OCI-LY7 (cell line): Measurements from ENCODE around the gene DNAJB11. TPM values are rescaled to one million over a fixed set of nuclear protein-coding genes. Genes with fewer than 3 reads are reported as not detected.
A peak's percentile ranks its signal among the peaks of the same experiment; 100 is the strongest.

Experiments
- BruUV-seq: library from RNA; stranded (reverse); fragments of 400-500 nt; replicated peaks from 2 replicates; lab custom pipeline; 2021; lab: Mats Ljungman, UMichigan
- CTCF ChIA-PET: fragments of 300-600 bp; sonication (Branson Sonifier 250); formaldehyde crosslinking; loops from one replicate; lab custom pipeline; 2022; ENCODE audit warnings: antibody characterized with exemption; ENCODE audit not compliant: unreplicated experiment; lab: Charles Lee
- POLR2A ChIA-PET: fragments of 300-600 bp; sonication (Branson Sonifier 250); formaldehyde crosslinking; loops from one replicate; lab custom pipeline; 2022; ENCODE audit warnings: antibody characterized with exemption; lab: Charles Lee
- DNase-seq: peaks from one replicate; pipeline ENCODE4 v3.0.0-alpha.2; 2015; ENCODE audit warnings: low spot score
- H2AFZ ChIP-seq: fragments of 200-600 bp; sonication (generic), shearing (Covaris generic); 2 replicates; pipeline ENCODE4 v1.6.1; 2014; ENCODE audit warnings: mild to moderate bottlenecking, antibody characterized with exemption, low read length, moderate library complexity
- H3K27ac ChIP-seq: fragments of 200-600 bp; sonication (generic); 2 replicates; pipeline ENCODE4 v1.5.1; 2014; ENCODE audit warnings: mixed run types, low read depth, mild to moderate bottlenecking, moderate library complexity, low read length, inconsistent platforms; ENCODE audit not compliant: poor library complexity, severe bottlenecking
- H3K36me3 ChIP-seq: fragments of 200-600 bp; sonication (generic); 2 replicates; pipeline ENCODE4 v1.6.1; 2014; ENCODE audit warnings: mild to moderate bottlenecking, antibody characterized with exemption, low read length, moderate library complexity, mixed read lengths; ENCODE audit not compliant: insufficient read depth
- H3K4me1 ChIP-seq: fragments of 200-600 bp; sonication (generic); 2 replicates; pipeline ENCODE4 v1.5.1; 2014; ENCODE audit warnings: mild to moderate bottlenecking, low read length; ENCODE audit not compliant: insufficient read depth, poor library complexity, severe bottlenecking
- H3K4me2 ChIP-seq: fragments of 200-600 bp; sonication (generic); 2 replicates; pipeline ENCODE4 v1.6.1; 2014; ENCODE audit warnings: mild to moderate bottlenecking, low read length
- H3K4me3 ChIP-seq: fragments of 200-600 bp; sonication (generic); 2 replicates; pipeline ENCODE4 v1.5.1; 2014; ENCODE audit warnings: mild to moderate bottlenecking, low read depth, low read length; ENCODE audit not compliant: poor library complexity, severe bottlenecking
- H3K79me2 ChIP-seq: fragments of 200-600 bp; sonication (generic); 2 replicates; pipeline ENCODE4 v1.6.1; 2016; ENCODE audit warnings: low read depth, mild to moderate bottlenecking, low read length, moderate library complexity, mixed read lengths; ENCODE audit not compliant: insufficient read depth
- H3K9me2 ChIP-seq: fragments of 200-600 bp; sonication (generic); 2 replicates; pipeline ENCODE4 v1.6.1; 2016; ENCODE audit warnings: mild to moderate bottlenecking, low read length, mixed read lengths; ENCODE audit not compliant: insufficient read depth
- H3K9me3 ChIP-seq: fragments of 200-600 bp; sonication (generic); 2 replicates; pipeline ENCODE4 v1.6.1; 2014; ENCODE audit warnings: mild to moderate bottlenecking, mixed run types, low read length, mixed read lengths
- H4K20me1 ChIP-seq: fragments of 200-600 bp; sonication (generic); 2 replicates; pipeline ENCODE4 v1.6.1; 2014; ENCODE audit warnings: mild to moderate bottlenecking, antibody characterized with exemption, low read length, moderate library complexity, mixed read lengths; ENCODE audit not compliant: insufficient read depth
- EZH2phosphoT487 ChIP-seq: fragments of 200-600 bp; sonication (generic); IDR thresholded peaks from 2 replicates; pipeline ENCODE4 v1.6.1; 2018; ENCODE audit warnings: low read depth, borderline replicate concordance, mild to moderate bottlenecking, mixed run types, antibody characterized with exemption, low read length, moderate library complexity, mixed read lengths
- intact Hi-C: fragments of 100-400 bp; cut with micrococcal nuclease; formaldehyde crosslinking; loops from one replicate; pipeline ENCODE4 v1.10.0; 2022; ENCODE audit not compliant: unreplicated experiment
- total RNA-seq, 2 experiments: library from RNA; depleted of rRNA in 1 of 2; stranded (reverse); fragments of >200 nt in 1 of 2; shearing (Covaris generic) in 1 of 2; gene quantifications; 2 replicates each; pipeline ENCODE4 v1.2.3, GENCODE V29; 2014 to 2022
- TF ChIP-seq, protein P1 (sequence below): fragments of 200-600 bp; sonication (generic); conservative IDR thresholded peaks from 2 replicates; pipeline ENCODE4 v1.5.1; 2014; ENCODE audit warnings: mild to moderate bottlenecking, antibody characterized with exemption, low read length, moderate library complexity, mixed read lengths

The DNAJB11 gene
- total RNA-seq, 2 experiments from 2014 or later: 61.1 to 73.0 TPM

DNA sequence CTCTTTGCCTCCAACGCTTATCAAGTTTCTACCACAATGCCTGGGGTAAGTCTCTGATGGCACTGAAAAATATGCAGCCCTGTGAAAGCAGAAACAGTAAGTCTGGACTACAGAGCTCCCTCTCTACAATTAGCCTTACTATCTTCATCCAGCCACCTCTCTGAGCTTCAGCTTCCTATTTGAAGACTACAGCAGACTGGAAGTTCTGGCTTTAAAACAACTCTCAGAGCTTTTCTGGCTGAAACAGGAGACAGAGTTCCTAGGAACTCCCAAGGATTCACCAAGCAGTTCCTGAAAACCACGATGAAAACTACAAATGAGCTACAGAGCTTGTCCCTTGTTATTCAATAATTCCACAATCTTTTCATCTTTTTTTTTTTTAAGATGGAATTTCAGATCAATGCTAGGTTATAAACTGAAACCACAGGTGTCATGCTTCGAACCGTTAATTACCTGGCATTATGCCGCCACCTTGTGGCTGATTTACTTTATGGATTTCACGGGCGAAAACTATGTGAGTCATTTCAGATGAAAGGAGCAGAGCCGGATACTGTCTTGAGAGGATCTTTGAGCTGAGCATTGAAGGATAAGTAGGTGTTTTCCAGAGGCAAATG lies 30.2 kb upstream of the DNAJB11 start:
- intact Hi-C loops: loop anchor here (1.0 to 2.0 kb wide), 3 partner anchors 78 to 558 kb away; no protein-coding TSS in a partner anchor
- POLR2A ChIA-PET: interaction anchor here (0.5 to 1.7 kb wide), 11 partner anchors 11 to 597 kb away, joined by 3 to 9 read pairs (median 4); no protein-coding TSS in a partner anchor
- no peaks in the 10 kb centered on the region for H3K79me2 ChIP-seq
- TF ChIP-seq EZH2phosphoT487: no peak
- TF ChIP-seq, protein P1, sequence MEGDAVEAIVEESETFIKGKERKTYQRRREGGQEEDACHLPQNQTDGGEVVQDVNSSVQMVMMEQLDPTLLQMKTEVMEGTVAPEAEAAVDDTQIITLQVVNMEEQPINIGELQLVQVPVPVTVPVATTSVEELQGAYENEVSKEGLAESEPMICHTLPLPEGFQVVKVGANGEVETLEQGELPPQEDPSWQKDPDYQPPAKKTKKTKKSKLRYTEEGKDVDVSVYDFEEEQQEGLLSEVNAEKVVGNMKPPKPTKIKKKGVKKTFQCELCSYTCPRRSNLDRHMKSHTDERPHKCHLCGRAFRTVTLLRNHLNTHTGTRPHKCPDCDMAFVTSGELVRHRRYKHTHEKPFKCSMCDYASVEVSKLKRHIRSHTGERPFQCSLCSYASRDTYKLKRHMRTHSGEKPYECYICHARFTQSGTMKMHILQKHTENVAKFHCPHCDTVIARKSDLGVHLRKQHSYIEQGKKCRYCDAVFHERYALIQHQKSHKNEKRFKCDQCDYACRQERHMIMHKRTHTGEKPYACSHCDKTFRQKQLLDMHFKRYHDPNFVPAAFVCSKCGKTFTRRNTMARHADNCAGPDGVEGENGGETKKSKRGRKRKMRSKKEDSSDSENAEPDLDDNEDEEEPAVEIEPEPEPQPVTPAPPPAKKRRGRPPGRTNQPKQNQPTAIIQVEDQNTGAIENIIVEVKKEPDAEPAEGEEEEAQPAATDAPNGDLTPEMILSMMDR: peak; percentile 99
- BruUV-seq: no TSS peak
- H2AFZ ChIP-seq: no peak overlapping the region
- peak; percentile 83 for DNase-seq
- no peaks in the 10 kb centered on the region for H3K9me2 ChIP-seq
- H4K20me1 ChIP-seq: no peaks in the 10 kb centered on the region
- peaks cover 16% of the 10 kb centered on the region for H3K4me1 ChIP-seq
- peak overlapping the region; percentile 36; the same call in 1 of the 2 replicates for H3K4me2 ChIP-seq
- H3K9me3 ChIP-seq: no peaks in the 10 kb centered on the region
- H3K4me3 ChIP-seq: no peak overlapping the region
- H3K27ac ChIP-seq: no peak overlapping the region
- H3K36me3 ChIP-seq: peaks cover 16% of the 10 kb centered on the region
- CTCF ChIA-PET: interaction anchor here (0.9 to 3.2 kb wide), 10 partner anchors 8 to 597 kb away, joined by 3 to 25 read pairs (median 4); no protein-coding TSS in a partner anchor

DNA sequence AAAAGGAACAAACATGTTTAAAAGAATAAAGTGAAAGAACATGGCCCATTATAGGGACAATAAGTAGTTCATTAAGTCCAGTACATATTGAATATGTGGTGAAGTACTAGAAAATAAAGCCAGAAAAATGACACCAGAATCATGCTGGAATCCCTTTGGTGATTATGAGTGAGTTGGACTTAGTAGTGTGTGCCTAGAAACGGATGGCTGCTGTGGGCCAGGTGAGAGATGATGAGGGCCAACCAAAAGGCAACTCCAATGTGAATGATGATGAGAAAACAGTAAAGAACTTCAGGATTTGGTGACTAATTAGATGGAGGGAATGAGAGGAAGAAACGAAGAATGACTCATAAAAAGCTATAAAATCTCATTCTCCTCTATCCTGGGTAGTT lies 29.7 kb upstream of the DNAJB11 start:
- DNase-seq: no peak
- no peak overlapping the region for H2AFZ ChIP-seq
- H3K4me1 ChIP-seq: peaks cover 16% of the 10 kb centered on the region
- H3K79me2 ChIP-seq: no peaks in the 10 kb centered on the region
- TF ChIP-seq, protein P1: peak; percentile 21; the same call in 1 of the 2 replicates
- no peak for TF ChIP-seq EZH2phosphoT487
- ChIA-PET POLR2A (interaction anchor here (0.5 to 1.7 kb wide), 7 partner anchors 12 to 598 kb away, joined by 3 to 9 read pairs (median 5); no protein-coding TSS in a partner anchor), CTCF (interaction anchor here (0.9 to 3.2 kb wide), 8 partner anchors 8 to 598 kb away, joined by 3 to 25 read pairs (median 4); no protein-coding TSS in a partner anchor)
- H3K27ac ChIP-seq: no peak overlapping the region
- intact Hi-C loops: loop anchor here (1.0 to 2.0 kb wide), 3 partner anchors 78 to 558 kb away; no protein-coding TSS in a partner anchor
- no peaks in the 10 kb centered on the region for H3K9me3 ChIP-seq
- H3K36me3 ChIP-seq: peaks cover 17% of the 10 kb centered on the region
- no peak overlapping the region for H3K4me3 ChIP-seq
- H4K20me1 ChIP-seq: no peaks in the 10 kb centered on the region
- BruUV-seq: no TSS peak
- no peaks in the 10 kb centered on the region for H3K9me2 ChIP-seq
- no peak overlapping the region for H3K4me2 ChIP-seq

DNA sequence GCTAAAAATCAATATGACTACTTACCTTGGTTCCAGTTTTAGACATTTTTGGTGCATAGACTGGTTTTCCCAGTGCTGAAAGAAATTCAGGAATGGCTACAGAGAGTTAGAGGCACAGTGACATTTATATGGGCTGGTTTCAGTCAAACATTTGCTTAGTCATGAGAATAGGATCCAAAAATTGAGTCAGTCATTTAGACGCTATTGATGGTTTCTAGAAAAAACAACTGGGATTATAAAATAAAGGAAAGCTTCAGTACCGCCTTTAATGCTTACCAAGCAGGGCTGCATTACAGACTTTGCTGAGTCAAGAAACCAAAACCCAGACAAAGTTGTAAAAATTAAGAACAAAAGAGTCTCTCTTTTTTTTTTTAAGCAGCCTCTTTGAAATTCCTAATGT lies 26.2 kb upstream of the DNAJB11 start, which contains the start of gene CRYGS:
TSS of gene CRYGS (minus strand) at position 100 of the 400 bp plus-strand sequence. CDS start at position 46, 54 bp downstream.
- Histone ChIP-seq H3K36me3 (peaks cover 38% of the 10 kb centered on the region), H3K4me2 (0 out of 2 replicates have a peak within 1 kb of the TSS, but pooled peaks have one; percentile 7), H3K27ac (no peak within 1 kb of the TSS), H3K9me2 (no peaks in the 10 kb centered on the region), H3K9me3 (no peaks in the 10 kb centered on the region), H3K4me1 (peaks cover 16% of the 10 kb centered on the region), H2AFZ (no peak within 1 kb of the TSS), H3K4me3 (no peak within 1 kb of the TSS), H4K20me1 (no peaks in the 10 kb centered on the region), H3K79me2 (no peaks in the 10 kb centered on the region)
- intact Hi-C loops: no loop called here
- BruUV-seq: no TSS peak
- no peak for TF ChIP-seq EZH2phosphoT487
- TF ChIP-seq, protein P1: no peak
- ChIA-PET POLR2A (interaction anchor here (0.6 to 1.3 kb wide), 2 partner anchors 8 to 326 kb away, joined by 4 to 5 read pairs; no protein-coding TSS in a partner anchor), CTCF (no interaction called here)
- DNase-seq: no peak
